H9 (cell line): Measurements from ENCODE around the gene ZBTB20. TPM values are rescaled to one million over a fixed set of nuclear protein-coding genes. Genes with fewer than 3 reads are reported as not detected.

ENCODE experiments used
- DNase-seq: peaks from one replicate; pipeline ENCODE4 v3.0.0-alpha.2; 2017
- H2AFZ ChIP-seq: one replicate; pipeline ENCODE4 v1.6.1; 2013; ENCODE audit warnings: mild to moderate bottlenecking, low read length, control low read depth, moderate library complexity
- H2AK5ac ChIP-seq: 2 replicates; pipeline ENCODE4 v1.6.1; 2013; ENCODE audit warnings: low read length, control low read depth, mixed read lengths; ENCODE audit not compliant: insufficient read length
- H2BK120ac ChIP-seq: one replicate; pipeline ENCODE4 v1.6.1; 2013; ENCODE audit warnings: low read depth, mild to moderate bottlenecking, low read length, control low read depth, inconsistent platforms; ENCODE audit not compliant: poor library complexity, severe bottlenecking
- H2BK12ac ChIP-seq: 2 replicates; pipeline ENCODE4 v1.6.1; 2013; ENCODE audit warnings: low read length, control low read depth, mixed read lengths, low read depth; ENCODE audit not compliant: insufficient read length
- H2BK15ac ChIP-seq: 2 replicates; pipeline ENCODE4 v1.6.1; 2013; ENCODE audit warnings: low read depth, low read length, control low read depth
- H2BK20ac ChIP-seq: one replicate; pipeline ENCODE4 v1.6.1; 2013; ENCODE audit warnings: low read depth, mild to moderate bottlenecking, low read length, control low read depth, inconsistent platforms; ENCODE audit not compliant: poor library complexity, severe bottlenecking
- H2BK5ac ChIP-seq: 2 replicates; pipeline ENCODE4 v1.6.1; 2013; ENCODE audit warnings: low read length, control low read depth, mixed read lengths; ENCODE audit not compliant: insufficient read length
- H3K14ac ChIP-seq: 2 replicates; pipeline ENCODE4 v1.6.1; 2013; ENCODE audit warnings: low read length, control low read depth; ENCODE audit not compliant: insufficient read depth
- H3K18ac ChIP-seq: 2 replicates; pipeline ENCODE4 v1.6.1; 2013; ENCODE audit warnings: low read depth, mild to moderate bottlenecking, mixed read lengths, low read length, control low read depth; ENCODE audit not compliant: insufficient read length
- H3K23ac ChIP-seq: 2 replicates; pipeline ENCODE4 v1.6.1; 2013; ENCODE audit warnings: low read length, control low read depth, mixed read lengths, low read depth; ENCODE audit not compliant: insufficient read length
- H3K23me2 ChIP-seq: 2 replicates; pipeline ENCODE4 v1.6.1; 2013; ENCODE audit warnings: low read depth, mild to moderate bottlenecking, mixed read lengths, low read length, control low read depth; ENCODE audit not compliant: insufficient read length, poor library complexity, severe bottlenecking
- H3K27ac ChIP-seq: 2 replicates; pipeline ENCODE4 v1.5.1; 2013; ENCODE audit warnings: low read length, control low read depth, mixed read lengths, low read depth; ENCODE audit not compliant: insufficient read length
- H3K27me3 ChIP-seq: 2 replicates; pipeline ENCODE4 v1.6.1; 2013; ENCODE audit warnings: low read length, control low read depth, inconsistent platforms; ENCODE audit not compliant: insufficient read depth
- H3K4ac ChIP-seq: 2 replicates; pipeline ENCODE4 v1.6.1; 2013; ENCODE audit warnings: low read depth, mild to moderate bottlenecking, control low read depth, inconsistent platforms, low read length, moderate library complexity
- H3K4me1 ChIP-seq: 2 replicates; pipeline ENCODE4 v1.6.1; 2013; ENCODE audit warnings: low read length, control low read depth, inconsistent platforms; ENCODE audit not compliant: insufficient read depth
- H3K4me2 ChIP-seq: 2 replicates; pipeline ENCODE4 v1.6.1; 2013; ENCODE audit warnings: low read length, control low read depth, mixed read lengths; ENCODE audit not compliant: insufficient read length, insufficient read depth
- H3K56ac ChIP-seq: 2 replicates; pipeline ENCODE4 v1.6.1; 2013; ENCODE audit warnings: low read depth, mild to moderate bottlenecking, mixed read lengths, low read length, control low read depth; ENCODE audit not compliant: insufficient read length
- H3K79me1 ChIP-seq: 2 replicates; pipeline ENCODE4 v1.6.1; 2013; ENCODE audit warnings: low read depth, mild to moderate bottlenecking, moderate library complexity, low read length, control low read depth, inconsistent platforms; ENCODE audit not compliant: insufficient read depth, poor library complexity, severe bottlenecking
- H3K79me2 ChIP-seq: 2 replicates; pipeline ENCODE4 v1.6.1; 2013; ENCODE audit warnings: low read length, control low read depth, inconsistent platforms; ENCODE audit not compliant: insufficient read depth
- H3K9ac ChIP-seq: 2 replicates; pipeline ENCODE4 v1.6.1; 2013; ENCODE audit warnings: low read length, control low read depth, mixed read lengths; ENCODE audit not compliant: insufficient read length; ENCODE audit errors: extremely low read depth
- H3K9me3 ChIP-seq: one replicate; pipeline ENCODE4 v1.6.1; 2013; ENCODE audit warnings: low read depth, low read length, inconsistent platforms; ENCODE audit not compliant: control insufficient read depth
- H3T11ph ChIP-seq: one replicate; pipeline ENCODE4 v1.6.1; 2013; ENCODE audit warnings: mild to moderate bottlenecking, low read length, control low read depth, inconsistent platforms
- H4K20me1 ChIP-seq: one replicate; pipeline ENCODE4 v1.6.1; 2013; ENCODE audit not compliant: control insufficient read depth, insufficient read length, insufficient read depth
- H4K5ac ChIP-seq: 2 replicates; pipeline ENCODE4 v1.6.1; 2013; ENCODE audit warnings: low read depth, mild to moderate bottlenecking, mixed read lengths, low read length, control low read depth; ENCODE audit not compliant: insufficient read length
- H4K8ac ChIP-seq: replicated peaks from 2 replicates; pipeline ENCODE4 v1.6.1; 2013; ENCODE audit warnings: low read length, control low read depth, mixed read lengths, low read depth; ENCODE audit not compliant: insufficient read length
- H4K91ac ChIP-seq: 2 replicates; pipeline ENCODE4 v1.6.1; 2013; ENCODE audit warnings: low read depth, mild to moderate bottlenecking, moderate library complexity, mixed read lengths, low read length, control low read depth; ENCODE audit not compliant: insufficient read length
- H3K27ac Mint-ChIP-seq, 3 experiments: 2 replicates in 2 of 3; 3 replicates in 1 of 3; pipeline ENCODE4 v1.8.0; 2020 to 2021; ENCODE audit warnings: mixed read lengths in 3 of 3, mild to moderate bottlenecking in 1 of 3, moderate library complexity in 1 of 3
- H3K27me3 Mint-ChIP-seq: 2 replicates; pipeline ENCODE4 v1.8.0; 2021; ENCODE audit warnings: low read depth, mild to moderate bottlenecking, moderate library complexity, mixed read lengths
- H3K36me3 Mint-ChIP-seq, 3 experiments: 2 replicates in 2 of 3; 3 replicates in 1 of 3; pipeline ENCODE4 v1.8.0; 2020 to 2021; ENCODE audit warnings: low read depth in 3 of 3, mixed read lengths in 3 of 3; ENCODE audit not compliant: insufficient read depth in 1 of 3
- H3K4me1 Mint-ChIP-seq, 2 experiments: 2 replicates each; pipeline ENCODE4 v1.8.0; 2020; ENCODE audit warnings: mixed read lengths in 2 of 2
- H3K4me3 Mint-ChIP-seq, 2 experiments: 2 replicates in 1 of 2; 3 replicates in 1 of 2; pipeline ENCODE4 v1.8.0; 2020 to 2021; ENCODE audit warnings: mild to moderate bottlenecking in 2 of 2, mixed read lengths in 2 of 2, moderate library complexity in 1 of 2
- H3K9me3 Mint-ChIP-seq, 2 experiments: 2 replicates in 1 of 2; 3 replicates in 1 of 2; pipeline ENCODE4 v1.8.0; 2020; ENCODE audit warnings: mild to moderate bottlenecking in 2 of 2, mixed read lengths in 2 of 2, moderate library complexity in 1 of 2
- CTCF ChIP-seq: fragments of 200-600 bp; sonication (generic); conservative IDR thresholded peaks from 3 replicates; pipeline ENCODE4 v1.8.0; 2021; ENCODE audit warnings: antibody characterized with exemption, mild to moderate bottlenecking
- WGBS: extraction: QIAGEN DNeasy Blood & Tissue Kit; methylation state at CpG from one replicate; pipeline ENCODE4 v1.1.7; 2013; ENCODE audit warnings: missing lambda C conversion rate, low lambda C conversion rate, mixed read lengths; ENCODE audit not compliant: insufficient read length; ENCODE audit errors: extremely low coverage; 5-methylcytosine and 5-hydroxymethylcytosine counted together
- total RNA-seq: library from RNA; stranded (reverse); gene quantifications from 2 replicates; pipeline ENCODE4 v1.2.1, GENCODE V29; 2021

ZBTB20 gene
- total RNA-seq, 1 experiment from 2014 or later: 0.70 TPM

DNA sequence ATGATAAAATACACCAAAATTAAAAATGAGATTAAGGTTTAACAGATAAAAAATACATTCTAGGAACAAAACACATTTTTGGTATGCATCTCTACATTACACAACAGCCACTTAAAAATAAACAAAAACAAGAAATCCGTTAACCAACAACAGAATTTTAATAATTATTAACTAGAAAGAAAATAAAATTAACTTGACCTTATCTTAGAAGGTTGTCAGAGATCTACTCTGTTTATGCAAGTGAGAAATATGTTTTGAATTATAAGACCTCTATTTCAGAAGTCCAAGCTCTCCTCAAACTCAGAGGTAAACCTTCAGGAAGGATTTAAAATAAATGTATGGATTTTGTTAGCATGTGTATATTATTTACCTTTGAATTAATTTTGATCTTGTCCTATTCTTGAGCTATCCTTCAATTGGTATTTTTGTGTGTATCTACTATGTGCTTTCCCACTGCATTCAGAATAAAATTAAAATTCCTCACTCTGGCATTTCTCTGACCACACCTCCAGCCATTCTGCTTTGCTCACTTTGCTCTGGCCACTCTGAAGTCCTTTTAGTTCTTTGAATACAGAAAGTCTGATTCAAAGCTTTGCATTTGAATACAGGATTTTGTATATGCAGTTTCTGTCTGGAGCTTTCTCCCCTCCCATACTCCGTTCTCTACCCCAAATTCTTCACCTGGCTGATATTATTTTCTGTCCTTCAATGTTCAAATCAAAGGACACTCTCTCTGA is 352.0 kb downstream of the ZBTB20 start:
- H3T11ph ChIP-seq: no peak overlapping the region
- Mint-ChIP-seq H3K4me3 (no peak overlapping the region), H3K9me3 (no peaks in the 10 kb centered on the region), H3K27me3 (no peaks in the 10 kb centered on the region), H3K4me1 (peaks cover 10 to 11% of the 10 kb centered on the region in 2 experiments), H3K36me3 (no peaks in the 10 kb centered on the region), H3K27ac (peak overlapping the region in 2 of 3 experiments; percentile 10 to 19; a peak in 3 of 7 replicates)
- no peak for TF ChIP-seq CTCF
- no peak overlapping the region for H4K5ac ChIP-seq
- H3K9ac ChIP-seq: no peak overlapping the region
- H3K79me1 ChIP-seq: no peaks in the 10 kb centered on the region
- no peak overlapping the region for H3K4ac ChIP-seq
- no peak overlapping the region for H4K8ac ChIP-seq
- no CpG with 5 or more reads among the region's 2 CpGs for WGBS
- H3K23ac ChIP-seq: no peak overlapping the region
- H3K9me3 ChIP-seq: no peaks in the 10 kb centered on the region
- DNase-seq: no peak
- H3K18ac ChIP-seq: no peak overlapping the region
- no peak overlapping the region for H3K4me2 ChIP-seq
- H3K56ac ChIP-seq: no peak overlapping the region
- no peak overlapping the region for H2BK20ac ChIP-seq
- H3K14ac ChIP-seq: no peak overlapping the region
- no peak overlapping the region for H2AK5ac ChIP-seq
- H2BK120ac ChIP-seq: no peak overlapping the region
- H3K4me1 ChIP-seq: no peaks in the 10 kb centered on the region
- H4K91ac ChIP-seq: no peak overlapping the region
- no peak overlapping the region for H3K27ac ChIP-seq
- no peak overlapping the region for H2BK5ac ChIP-seq
- no peak overlapping the region for H2BK15ac ChIP-seq
- H2BK12ac ChIP-seq: no peak overlapping the region
- H3K23me2 ChIP-seq: no peaks in the 10 kb centered on the region
- no peaks in the 10 kb centered on the region for H3K79me2 ChIP-seq
- H3K27me3 ChIP-seq: no peaks in the 10 kb centered on the region
- no peaks in the 10 kb centered on the region for H4K20me1 ChIP-seq
- no peak overlapping the region for H2AFZ ChIP-seq
